Globus pallidus (tissue), 1 donor: ENCODE results near the gene HNF1A.

Experiments used
- DNase-seq: peaks from one replicate; pipeline ENCODE4 v3.0.0-alpha.2; 2015; ENCODE audit warnings: low spot score

Gene HNF1A

GRCh38 chr12:121050725-121051124 is 72.4 kb downstream of the HNF1A start:
- no peak for DNase-seq
